ENCODE data around the gene FNBP1. TPM values are rescaled to one million over a fixed set of nuclear protein-coding genes. Genes with fewer than 3 reads are reported as not detected.

The FNBP1 gene
- total and polyA plus RNA-seq, 10 of the 15 experiments (the other 5 are each of a cell fraction or from before 2014, with no cell fraction given), result 64.5 to 353 (median 179) TPM

- BruUV-seq (replicated peaks), result no TSS peak
- no peak for ATAC-seq
- Histone ChIP-seq H3K27me3 (replicated peaks in 1 of 2; ENCODE audit: control insufficient read depth in 2 of 2, insufficient read depth in 2 of 2, low read length in 1 of 2) (no peaks in the 10 kb centered on the region), H3K9ac (ENCODE audit: control insufficient read depth, insufficient read depth, low read length) (no peak overlapping the region), H2AFZ (ENCODE audit: control insufficient read depth, low read depth, low read length) (no peak overlapping the region), H3K4me3 (no peak overlapping the region), H3K4me2 (ENCODE audit: control insufficient read depth, insufficient read depth) (no peak overlapping the region), H3K36me3 (ENCODE audit: control insufficient read depth in 2 of 2, insufficient read depth in 2 of 2, low read length in 1 of 2) (peaks cover 11 to 51% of the 10 kb centered on the region in 2 experiments), H3K9me3 (replicated peaks; ENCODE audit: control insufficient read depth, insufficient read depth, low read length) (no peaks in the 10 kb centered on the region), H3K79me2 (ENCODE audit: control insufficient read depth, insufficient read depth, low read length) (peaks cover 3% of the 10 kb centered on the region), H3K4me1 (ENCODE audit: control insufficient read depth, insufficient read depth, low read length) (no peaks in the 10 kb centered on the region), H4K20me1 (ENCODE audit: control insufficient read depth, insufficient read depth) (no peaks in the 10 kb centered on the region), H3K27ac (ENCODE audit: control insufficient read depth, insufficient read depth) (no peak overlapping the region)
- in situ Hi-C loops (cut with MboI) (no loop called here), intact Hi-C loops (cut with micrococcal nuclease; ENCODE audit: unreplicated experiment) (no loop called here)
- 94% methylated on average over 9 of the region's 9 CpGs for WGBS (ENCODE audit: insufficient coverage, insufficient replicate concordance, low lambda C conversion rate, missing lambda C conversion rate)
- ChIA-PET POLR2A (no interaction called here), RAD21 (ENCODE audit: unreplicated experiment) (interaction anchor here (0.7 kb wide), 1 partner anchor 23 kb away, joined by 4 read pairs; no protein-coding TSS in a partner anchor), SMC1A (ENCODE audit: uncharacterized antibody, unreplicated experiment) (interaction anchor here (1.5 kb wide), 1 partner anchor 17 kb away, joined by 3 read pairs; no protein-coding TSS in a partner anchor), CTCF (no interaction called here)
- no peak for FAIRE-seq
- DNase-seq (ENCODE audit: low read depth, low spot score), result no peak
- TF ChIP-seq ZNF207 (IDR thresholded peaks at IDR 0.05; ENCODE audit: borderline replicate concordance) (no peak), E2F4 (IDR thresholded peaks at IDR 0.05; ENCODE audit: low read depth, low read length) (no peak), JUNB (IDR thresholded peaks at IDR 0.05) (no peak), SMARCA5 (IDR thresholded peaks at IDR 0.05) (no peak), IKZF1 (conservative IDR thresholded peaks at IDR 0.05) (no peak), EED (IDR thresholded peaks at IDR 0.05; ENCODE audit: low read depth) (no peak), GATAD2B (conservative IDR thresholded peaks at IDR 0.05; ENCODE audit: low read depth) (no peak), SPI1 (IDR thresholded peaks at IDR 0.05; ENCODE audit: borderline replicate concordance, insufficient read depth, low read depth, low read length) (no peak), YY1 (IDR thresholded peaks at IDR 0.05; ENCODE audit: low read depth, low read length) (no peak), BRCA1 (IDR thresholded peaks at IDR 0.05; ENCODE audit: low read depth, low read length) (no peak), NFIC (IDR thresholded peaks at IDR 0.05; ENCODE audit: low read depth, low read length) (no peak), JUND (IDR thresholded peaks at IDR 0.05; ENCODE audit: low read depth, low read length) (no peak), RCOR1 (conservative IDR thresholded peaks at IDR 0.05; ENCODE audit: low read depth, low read length) (no peak), HDAC2 (IDR thresholded peaks at IDR 0.05) (no peak), LARP7 (IDR thresholded peaks at IDR 0.05) (no peak), CHD4 (IDR thresholded peaks at IDR 0.05) (no peak), MAX (IDR thresholded peaks at IDR 0.05; ENCODE audit: low read depth, low read length) (no peak)
- TF ChIP-seq, protein P1, sequence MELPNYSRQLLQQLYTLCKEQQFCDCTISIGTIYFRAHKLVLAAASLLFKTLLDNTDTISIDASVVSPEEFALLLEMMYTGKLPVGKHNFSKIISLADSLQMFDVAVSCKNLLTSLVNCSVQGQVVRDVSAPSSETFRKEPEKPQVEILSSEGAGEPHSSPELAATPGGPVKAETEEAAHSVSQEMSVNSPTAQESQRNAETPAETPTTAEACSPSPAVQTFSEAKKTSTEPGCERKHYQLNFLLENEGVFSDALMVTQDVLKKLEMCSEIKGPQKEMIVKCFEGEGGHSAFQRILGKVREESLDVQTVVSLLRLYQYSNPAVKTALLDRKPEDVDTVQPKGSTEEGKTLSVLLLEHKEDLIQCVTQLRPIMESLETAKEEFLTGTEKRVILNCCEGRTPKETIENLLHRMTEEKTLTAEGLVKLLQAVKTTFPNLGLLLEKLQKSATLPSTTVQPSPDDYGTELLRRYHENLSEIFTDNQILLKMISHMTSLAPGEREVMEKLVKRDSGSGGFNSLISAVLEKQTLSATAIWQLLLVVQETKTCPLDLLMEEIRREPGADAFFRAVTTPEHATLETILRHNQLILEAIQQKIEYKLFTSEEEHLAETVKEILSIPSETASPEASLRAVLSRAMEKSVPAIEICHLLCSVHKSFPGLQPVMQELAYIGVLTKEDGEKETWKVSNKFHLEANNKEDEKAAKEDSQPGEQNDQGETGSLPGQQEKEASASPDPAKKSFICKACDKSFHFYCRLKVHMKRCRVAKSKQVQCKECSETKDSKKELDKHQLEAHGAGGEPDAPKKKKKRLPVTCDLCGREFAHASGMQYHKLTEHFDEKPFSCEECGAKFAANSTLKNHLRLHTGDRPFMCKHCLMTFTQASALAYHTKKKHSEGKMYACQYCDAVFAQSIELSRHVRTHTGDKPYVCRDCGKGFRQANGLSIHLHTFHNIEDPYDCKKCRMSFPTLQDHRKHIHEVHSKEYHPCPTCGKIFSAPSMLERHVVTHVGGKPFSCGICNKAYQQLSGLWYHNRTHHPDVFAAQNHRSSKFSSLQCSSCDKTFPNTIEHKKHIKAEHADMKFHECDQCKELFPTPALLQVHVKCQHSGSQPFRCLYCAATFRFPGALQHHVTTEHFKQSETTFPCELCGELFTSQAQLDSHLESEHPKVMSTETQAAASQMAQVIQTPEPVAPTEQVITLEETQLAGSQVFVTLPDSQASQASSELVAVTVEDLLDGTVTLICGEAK (IDR thresholded peaks at IDR 0.05; ENCODE audit: borderline replicate concordance), result no peak
- TF ChIP-seq, protein P2, sequence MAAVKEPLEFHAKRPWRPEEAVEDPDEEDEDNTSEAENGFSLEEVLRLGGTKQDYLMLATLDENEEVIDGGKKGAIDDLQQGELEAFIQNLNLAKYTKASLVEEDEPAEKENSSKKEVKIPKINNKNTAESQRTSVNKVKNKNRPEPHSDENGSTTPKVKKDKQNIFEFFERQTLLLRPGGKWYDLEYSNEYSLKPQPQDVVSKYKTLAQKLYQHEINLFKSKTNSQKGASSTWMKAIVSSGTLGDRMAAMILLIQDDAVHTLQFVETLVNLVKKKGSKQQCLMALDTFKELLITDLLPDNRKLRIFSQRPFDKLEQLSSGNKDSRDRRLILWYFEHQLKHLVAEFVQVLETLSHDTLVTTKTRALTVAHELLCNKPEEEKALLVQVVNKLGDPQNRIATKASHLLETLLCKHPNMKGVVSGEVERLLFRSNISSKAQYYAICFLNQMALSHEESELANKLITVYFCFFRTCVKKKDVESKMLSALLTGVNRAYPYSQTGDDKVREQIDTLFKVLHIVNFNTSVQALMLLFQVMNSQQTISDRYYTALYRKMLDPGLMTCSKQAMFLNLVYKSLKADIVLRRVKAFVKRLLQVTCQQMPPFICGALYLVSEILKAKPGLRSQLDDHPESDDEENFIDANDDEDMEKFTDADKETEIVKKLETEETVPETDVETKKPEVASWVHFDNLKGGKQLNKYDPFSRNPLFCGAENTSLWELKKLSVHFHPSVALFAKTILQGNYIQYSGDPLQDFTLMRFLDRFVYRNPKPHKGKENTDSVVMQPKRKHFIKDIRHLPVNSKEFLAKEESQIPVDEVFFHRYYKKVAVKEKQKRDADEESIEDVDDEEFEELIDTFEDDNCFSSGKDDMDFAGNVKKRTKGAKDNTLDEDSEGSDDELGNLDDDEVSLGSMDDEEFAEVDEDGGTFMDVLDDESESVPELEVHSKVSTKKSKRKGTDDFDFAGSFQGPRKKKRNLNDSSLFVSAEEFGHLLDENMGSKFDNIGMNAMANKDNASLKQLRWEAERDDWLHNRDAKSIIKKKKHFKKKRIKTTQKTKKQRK (IDR thresholded peaks at IDR 0.05; ENCODE audit: low read depth, low read length), result no peak
Measured at GRCh38 chr9:129909851-129910250, 133.1 kb downstream of the FNBP1 start.
